HG03520 (cell line): ENCODE measurements around the gene NEK8.
"Not testable (repeated sequence)": the region's sequence is repeated elsewhere in the genome, so short reads cannot be mapped to it uniquely, and the experiment has no call there.

Experiments
- ATAC-seq: cut with Tn5 transposase; IDR thresholded peaks from one replicate; pipeline ENCODE4 v1.9.1; 2021; ENCODE audit warnings: mild to moderate bottlenecking, moderate library complexity; ENCODE audit not compliant: unreplicated experiment

NEK8 gene

GRCh38 chr17:28710861-28711722 is 17.5 kb upstream of the NEK8 start:
- no peak for ATAC-seq

GRCh38 chr17:28711723-28712031 is 16.9 kb upstream of the NEK8 start, which contains the start of gene PROCA1:
Gene PROCA1, minus strand, starts transcription at chr17:28711888. Its CDS starts 228 bp downstream, at chr17:28711660.
- no peak for ATAC-seq

- ATAC-seq, result no peak
Observed at GRCh38 chr17:28712032-28712704, 16.4 kb upstream of the NEK8 start.

- ATAC-seq, result no peak
Observed at GRCh38 chr17:28712705-28713415, 15.7 kb upstream of the NEK8 start.

GRCh38 chr17:28714281-28714680 is 14.3 kb upstream of the NEK8 start:
- ATAC-seq, result no peak

GRCh38 chr17:28715217-28715616 is 13.4 kb upstream of the NEK8 start:
- ATAC-seq, result no peak

GRCh38 chr17:28716740-28717577 is 11.6 kb upstream of the NEK8 start:
- ATAC-seq, result no peak

- no peak for ATAC-seq
Observed at GRCh38 chr17:28717578-28718332, 10.8 kb upstream of the NEK8 start, which contains the start of gene RAB34. Gene RAB34, minus strand, starts transcription at chr17:28717868. Its CDS starts 602 bp downstream, at chr17:28717266.

GRCh38 chr17:28718333-28719020 is 10.1 kb upstream of the NEK8 start:
- ATAC-seq, result no peak

GRCh38 chr17:28719021-28719433 is 9.6 kb upstream of the NEK8 start:
- no peak for ATAC-seq

- no peak for ATAC-seq
Observed at GRCh38 chr17:28720247-28720996, 8.2 kb upstream of the NEK8 start.

- ATAC-seq, result not testable (repeated sequence)
Observed at GRCh38 chr17:28720997-28721329, 7.6 kb upstream of the NEK8 start.

GRCh38 chr17:28722417-28723158 is 6.0 kb upstream of the NEK8 start:
- ATAC-seq, result no peak

- no peak for ATAC-seq
Observed at GRCh38 chr17:28723159-28723835, 5.3 kb upstream of the NEK8 start.

GRCh38 chr17:28723836-28724499 is 4.6 kb upstream of the NEK8 start:
- not testable (repeated sequence) for ATAC-seq

GRCh38 chr17:28724500-28725165 is 4.0 kb upstream of the NEK8 start:
- no peak for ATAC-seq
